ENCODE results near the gene RETREG1. TPM values are rescaled to one million over a fixed set of nuclear protein-coding genes. Genes with fewer than 3 reads are reported as not detected.

The RETREG1 gene
- total and polyA plus RNA-seq, 2 experiments from 2014 or later, result 2.3 to 3.6 TPM

GRCh38 chr5:16665601-16666000 is 48.8 kb upstream of the RETREG1 start:
- Mint-ChIP-seq H3K4me1 (no peaks in the 10 kb centered on the region), H3K36me3 (ENCODE audit: low read depth) (peaks cover 67% of the 10 kb centered on the region), H3K9me3 (peaks cover 2% of the 10 kb centered on the region; the same call in 2 of the 3 replicates), H3K27me3 (ENCODE audit: insufficient read depth, low read depth, poor library complexity) (peaks cover 13% of the 10 kb centered on the region), H3K27ac (no peak overlapping the region), H3K4me3 (no peak overlapping the region)
- H3F3A ChIP-seq (replicated peaks; ENCODE audit: low read depth), result peaks cover 15% of the 10 kb centered on the region
- H3K36me3 ChIP-seq (ENCODE audit: insufficient read depth), result peaks cover 50% of the 10 kb centered on the region
- no peaks in the 10 kb centered on the region for H3K4me1 ChIP-seq (ENCODE audit: insufficient read depth)
- H3K9me2 ChIP-seq (ENCODE audit: insufficient read depth), result no peaks in the 10 kb centered on the region
- H3K27me3 ChIP-seq (ENCODE audit: insufficient read depth), result no peaks in the 10 kb centered on the region
- no peak for DNase-seq (ENCODE audit: low spot score)
- H4K20me1 ChIP-seq (replicated peaks; ENCODE audit: insufficient read depth), result peaks cover 10% of the 10 kb centered on the region; the same call in 1 of the 2 replicates
- no peak overlapping the region for H3K27ac ChIP-seq (ENCODE audit: low read depth)
- H2AFZ ChIP-seq, result no peak overlapping the region
- no peak overlapping the region for H3K4me2 ChIP-seq
- no peak for ATAC-seq
- no peaks in the 10 kb centered on the region for H3K79me2 ChIP-seq (replicated peaks; ENCODE audit: insufficient read depth)
- H3K4me3 ChIP-seq, result no peak overlapping the region
- no peak for TF ChIP-seq CREB1 (CRISPR knock-in tag; IDR thresholded peaks at IDR 0.05; ENCODE audit: low read depth)
- no peak for TF ChIP-seq POLR2AphosphoS5 (IDR thresholded peaks at IDR 0.05; ENCODE audit: low read depth)
- no peak for TF ChIP-seq NANOG (IDR thresholded peaks at IDR 0.05; ENCODE audit: borderline replicate concordance)

GRCh38 chr5:16664368-16664767 is 47.6 kb upstream of the RETREG1 start:
- H3K4me1 Mint-ChIP-seq, result no peaks in the 10 kb centered on the region
- Histone ChIP-seq H3K4me2 (no peak overlapping the region), H3K4me3 (no peak overlapping the region), H3K4me1 (ENCODE audit: insufficient read depth) (no peaks in the 10 kb centered on the region), H3F3A (replicated peaks; ENCODE audit: low read depth) (peaks cover 15% of the 10 kb centered on the region), H3K79me2 (replicated peaks; ENCODE audit: insufficient read depth) (no peaks in the 10 kb centered on the region), H4K20me1 (replicated peaks; ENCODE audit: insufficient read depth) (peaks cover 10% of the 10 kb centered on the region; the same call in 1 of the 2 replicates), H3K27ac (ENCODE audit: low read depth) (0 out of 2 replicates have a peak overlapping the region, but pooled peaks have one; percentile 32), H3K36me3 (ENCODE audit: insufficient read depth) (peaks cover 39% of the 10 kb centered on the region), H3K9me2 (ENCODE audit: insufficient read depth) (no peaks in the 10 kb centered on the region), H3K27me3 (ENCODE audit: insufficient read depth) (no peaks in the 10 kb centered on the region), H2AFZ (no peak overlapping the region)
- H3K27ac Mint-ChIP-seq, result no peak overlapping the region
- H3K27me3 Mint-ChIP-seq (ENCODE audit: insufficient read depth, low read depth, poor library complexity), result peaks cover 13% of the 10 kb centered on the region
- DNase-seq (ENCODE audit: low spot score) (no peak), ATAC-seq (peak; percentile 11; the same call in 2 of the 3 replicates)
- H3K4me3 Mint-ChIP-seq, result no peak overlapping the region
- H3K36me3 Mint-ChIP-seq (ENCODE audit: low read depth), result peaks cover 55% of the 10 kb centered on the region
- peaks cover 2% of the 10 kb centered on the region; the same call in 2 of the 3 replicates for H3K9me3 Mint-ChIP-seq
- TF ChIP-seq EZH2 (IDR thresholded peaks at IDR 0.05; ENCODE audit: low read depth, unreplicated experiment) (no peak), EZH2phosphoT487 (IDR thresholded peaks at IDR 0.05; ENCODE audit: unreplicated experiment) (no peak), JUNB (IDR thresholded peaks at IDR 0.05; ENCODE audit: unreplicated experiment) (no peak), STAT1 (IDR thresholded peaks at IDR 0.05; ENCODE audit: unreplicated experiment) (no peak), ZNF114 (CRISPR knock-in tag; IDR thresholded peaks at IDR 0.05) (no peak), CTCF (conservative IDR thresholded peaks at IDR 0.05; ENCODE audit: low read depth in 2 of 2) (no peak), POLR2AphosphoS5 (IDR thresholded peaks at IDR 0.05; ENCODE audit: low read depth) (no peak), ZNF462 (CRISPR knock-in tag; IDR thresholded peaks at IDR 0.05) (no peak), CREB1 (CRISPR knock-in tag; IDR thresholded peaks at IDR 0.05; ENCODE audit: low read depth) (no peak), ETS1 (IDR thresholded peaks at IDR 0.05) (no peak)

Data from GM23338 (cell line).